HK-2 (cell line): ENCODE measurements around the gene OSBPL9.

Experiments used
- DNase-seq: peaks from one replicate; pipeline ENCODE4 v3.0.0-alpha.2; 2018; ENCODE audit not compliant: unreplicated experiment

Gene OSBPL9

DNA sequence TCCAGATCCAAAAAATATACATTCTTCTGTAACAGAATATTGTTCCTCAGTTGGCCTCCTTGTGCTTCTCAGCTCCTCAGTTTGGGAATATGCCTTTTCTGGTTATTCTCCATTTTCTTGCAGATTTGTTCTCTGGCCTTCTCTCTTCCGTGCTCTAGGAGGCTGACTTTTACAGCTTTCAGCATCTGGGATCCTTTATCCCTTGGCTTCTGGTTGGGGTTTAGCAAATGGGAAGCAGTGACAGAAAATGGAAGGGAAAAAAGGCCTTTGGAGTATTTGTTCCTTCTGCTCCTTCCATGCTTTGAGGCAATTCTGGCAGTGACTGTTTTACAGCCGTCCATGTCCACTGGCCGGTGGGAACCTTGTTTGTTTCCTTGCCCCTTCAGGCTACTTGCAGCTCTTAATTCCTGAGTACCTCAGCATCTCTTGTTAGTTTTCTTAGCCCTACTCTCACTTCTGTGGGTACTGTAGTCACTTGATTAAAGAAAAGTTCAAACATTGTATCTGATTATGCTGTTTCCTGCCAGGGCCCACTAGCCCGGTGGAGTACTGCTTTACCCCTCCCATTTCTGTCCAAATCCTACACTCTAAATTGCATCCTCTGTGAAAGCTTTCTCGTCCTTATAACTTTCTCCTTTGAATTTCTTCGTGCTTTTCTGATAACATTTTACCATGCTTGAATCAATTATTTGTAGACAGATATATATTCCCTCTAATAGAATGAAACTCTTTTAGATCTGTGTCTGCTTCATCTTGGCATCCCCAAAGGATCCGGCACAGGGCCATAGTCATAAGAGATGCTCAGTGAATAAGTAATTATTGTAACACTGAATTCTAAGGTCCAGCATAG, 118.2 kb downstream of the OSBPL9 start:
- DNase-seq = no peak

DNA sequence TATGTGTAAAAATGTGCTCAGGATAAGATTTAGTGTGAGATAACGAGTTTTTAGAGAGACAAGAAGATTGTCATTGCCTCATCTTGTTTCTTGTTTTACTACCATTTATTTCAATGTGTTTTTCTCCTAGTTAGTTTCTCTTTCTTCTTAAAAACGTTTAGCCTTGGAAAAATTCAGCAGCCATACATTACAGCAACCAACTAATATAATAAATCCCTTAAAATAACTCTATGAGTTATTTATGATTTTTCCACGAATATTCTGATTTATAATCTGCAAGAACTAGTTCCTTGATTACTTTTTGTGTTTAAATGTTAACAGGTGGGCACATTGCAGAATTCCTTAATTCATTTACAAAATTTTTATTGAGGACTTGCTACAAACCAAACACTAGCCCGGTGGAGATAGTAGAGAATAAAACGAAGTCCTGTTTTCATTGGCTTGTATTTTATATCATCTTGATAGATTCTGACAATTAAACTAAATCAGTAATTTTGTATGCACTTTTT, 118.9 kb downstream of the OSBPL9 start:
- no peak for DNase-seq

DNA sequence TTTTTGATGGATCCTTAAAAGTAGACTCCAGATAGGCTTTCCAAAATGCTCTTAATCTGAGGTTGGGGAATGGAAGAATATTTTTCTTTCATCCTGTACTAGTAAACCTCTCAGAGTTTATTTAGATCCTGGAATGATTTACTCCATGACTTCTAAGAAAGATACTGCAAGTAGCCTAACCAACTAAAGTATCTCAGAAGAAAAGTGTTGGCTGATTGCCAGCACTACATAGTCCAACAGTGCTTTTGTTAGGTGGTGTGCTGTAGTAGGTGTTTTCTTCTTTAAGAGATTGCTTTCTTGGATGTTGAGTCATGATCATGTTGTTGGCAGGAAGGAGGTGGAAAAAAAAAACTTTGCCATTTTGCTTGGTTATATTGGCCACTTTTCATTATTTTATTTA, 119.8 kb downstream of the OSBPL9 start:
- DNase-seq = no peak

DNA sequence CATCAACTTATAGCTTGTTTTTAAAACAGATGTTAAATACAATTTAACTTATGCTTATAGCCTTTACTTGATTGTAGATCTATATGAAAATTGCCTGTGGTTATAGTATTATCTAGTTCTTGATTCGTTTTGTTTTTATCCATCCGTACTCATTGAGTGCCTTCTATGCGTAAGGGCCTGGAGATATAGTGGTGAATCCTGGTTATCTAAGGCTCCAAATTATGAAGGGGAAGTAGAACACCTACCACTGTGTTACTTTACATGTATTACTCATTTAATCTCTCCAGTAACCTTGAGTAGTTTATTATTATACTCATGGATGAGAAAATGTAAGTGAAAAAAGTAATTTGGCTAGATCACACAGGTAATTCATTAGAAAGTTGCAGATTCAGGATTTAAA, 121.8 kb downstream of the OSBPL9 start:
- no peak for DNase-seq

DNA sequence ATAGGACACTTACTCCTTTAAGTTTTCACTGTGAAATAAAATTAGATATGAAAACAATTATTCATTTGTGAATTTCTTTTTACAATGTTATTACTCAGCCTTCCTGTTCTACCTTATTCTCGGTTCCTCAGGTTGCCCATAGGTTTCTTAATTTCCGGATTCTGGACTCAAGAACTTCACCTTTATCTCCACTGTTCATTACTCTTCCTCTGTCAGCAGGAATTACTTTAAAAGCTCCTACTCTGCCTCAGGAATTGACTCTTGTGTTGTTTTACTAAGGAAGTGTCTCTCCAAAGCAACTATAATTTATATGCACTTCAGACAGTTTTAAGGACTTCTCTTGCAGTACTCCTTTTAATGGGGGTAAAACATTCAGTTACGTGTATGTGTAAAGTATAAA, 123.8 kb downstream of the OSBPL9 start:
- no peak for DNase-seq

DNA sequence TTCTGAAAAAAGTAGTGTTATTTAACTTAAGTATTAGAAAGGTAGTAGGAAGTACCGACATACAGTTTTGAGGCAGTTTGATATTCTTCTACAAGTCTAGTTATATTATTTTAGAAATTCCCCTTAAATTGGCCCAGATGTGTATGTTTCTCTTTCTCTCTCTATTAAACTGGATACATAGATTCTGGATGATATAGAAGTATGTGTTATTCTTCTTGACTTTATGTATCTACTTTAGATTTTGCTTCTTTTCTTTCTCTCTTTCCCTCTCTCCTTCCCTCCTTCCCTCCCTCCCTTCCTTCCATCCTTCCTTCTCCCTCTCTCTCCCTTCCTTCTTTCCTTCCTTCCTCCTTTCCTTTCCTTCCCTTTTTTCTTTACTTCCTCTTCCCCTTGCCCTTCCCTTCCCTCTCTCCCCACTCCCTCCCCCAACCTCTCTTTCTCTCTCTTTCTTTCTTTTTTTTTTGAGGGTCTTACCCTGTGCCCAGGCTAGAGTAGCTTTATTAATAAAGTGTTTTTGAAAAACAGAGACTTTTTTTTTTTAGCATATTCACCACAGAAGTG, 124.3 kb downstream of the OSBPL9 start:
- no peak for DNase-seq

DNA sequence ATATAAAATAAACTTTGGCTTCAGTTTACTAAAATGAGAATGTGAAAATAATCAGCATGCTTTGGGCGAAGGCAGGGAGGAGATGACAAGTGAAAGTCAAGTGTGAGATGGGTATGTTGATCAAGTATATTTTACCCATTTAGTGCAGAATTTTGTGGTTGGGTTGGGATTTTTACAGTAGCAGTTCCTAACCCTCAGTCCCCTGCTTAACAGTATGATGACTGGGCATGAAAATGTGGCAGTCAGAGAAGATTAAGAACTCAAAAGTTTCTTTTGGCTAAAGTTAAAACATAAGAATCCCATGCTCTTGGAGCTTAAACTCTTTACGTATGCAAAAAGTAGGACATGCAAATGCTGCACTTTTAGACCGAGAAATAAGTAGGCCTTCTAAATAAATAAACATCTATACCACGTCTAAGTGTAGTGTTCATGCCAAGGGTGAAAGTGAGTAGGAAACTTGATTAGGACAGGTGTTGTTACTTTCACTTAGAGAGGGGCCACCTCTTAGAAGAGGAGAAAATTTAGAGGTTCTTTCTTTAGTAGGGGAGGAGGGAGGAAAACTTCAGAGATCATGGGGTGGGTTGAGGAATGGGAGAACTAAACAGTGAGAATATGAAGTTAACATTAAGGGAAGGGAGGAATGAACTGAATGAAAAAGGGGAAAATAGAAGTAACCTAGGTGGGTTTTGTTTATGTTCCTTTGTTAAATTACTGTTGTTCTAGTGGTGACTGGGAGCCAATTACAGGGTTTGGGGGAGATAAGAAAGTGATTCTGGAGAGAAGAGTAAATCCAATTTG, 127.8 kb downstream of the OSBPL9 start:
- DNase-seq = no peak

DNA sequence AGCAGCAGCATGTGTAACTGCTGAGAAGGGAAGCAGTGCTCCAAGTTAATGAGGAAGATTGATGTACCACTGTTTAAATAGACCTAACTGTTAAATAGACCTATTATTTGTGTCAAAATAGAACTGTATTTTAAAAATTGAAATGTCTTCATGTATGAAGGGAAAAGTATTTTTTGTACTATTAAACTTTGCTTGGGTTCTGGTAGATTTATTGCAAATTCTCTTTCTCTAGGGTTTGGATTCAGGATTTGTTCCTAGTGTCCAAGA, 128.3 kb downstream of the OSBPL9 start:
- no peak for DNase-seq

DNA sequence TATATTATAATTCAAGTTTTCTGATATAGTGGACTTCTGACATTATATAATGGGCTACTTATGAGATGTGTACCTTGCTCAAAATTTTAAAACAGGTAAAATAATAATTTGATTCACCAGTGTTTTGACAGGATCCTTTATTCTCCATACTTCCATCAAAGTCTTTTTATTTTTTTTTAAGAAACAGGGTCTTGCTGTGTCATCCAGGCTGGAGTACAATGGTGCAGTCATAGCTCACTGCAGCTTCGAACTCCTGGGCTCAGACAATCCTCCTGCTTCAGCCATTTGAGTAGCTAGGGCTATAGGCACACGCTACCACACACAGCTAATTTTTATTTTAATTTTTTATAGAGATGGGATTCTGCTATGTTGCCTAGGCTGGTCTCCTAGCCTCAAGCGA, 132.3 kb downstream of the OSBPL9 start:
- no peak for DNase-seq

DNA sequence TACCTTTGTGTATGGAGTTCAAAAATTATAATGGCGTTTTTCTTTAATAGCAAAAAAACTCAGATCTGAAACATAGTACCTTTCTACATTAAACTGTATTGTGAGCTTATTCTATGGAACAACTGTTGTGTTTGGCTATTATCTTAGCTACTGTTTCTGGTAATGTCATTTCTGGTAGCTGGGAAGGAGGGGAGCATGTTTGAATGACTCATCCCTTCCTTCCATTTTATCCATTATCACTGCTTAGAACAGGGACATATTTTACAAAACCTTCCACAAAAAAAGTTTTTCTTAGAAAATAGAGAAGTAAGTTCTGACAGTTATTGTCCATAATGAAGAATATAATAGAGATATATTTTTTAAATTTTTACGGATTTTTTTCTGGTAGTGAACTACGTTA, 133.3 kb downstream of the OSBPL9 start:
- no peak for DNase-seq

DNA sequence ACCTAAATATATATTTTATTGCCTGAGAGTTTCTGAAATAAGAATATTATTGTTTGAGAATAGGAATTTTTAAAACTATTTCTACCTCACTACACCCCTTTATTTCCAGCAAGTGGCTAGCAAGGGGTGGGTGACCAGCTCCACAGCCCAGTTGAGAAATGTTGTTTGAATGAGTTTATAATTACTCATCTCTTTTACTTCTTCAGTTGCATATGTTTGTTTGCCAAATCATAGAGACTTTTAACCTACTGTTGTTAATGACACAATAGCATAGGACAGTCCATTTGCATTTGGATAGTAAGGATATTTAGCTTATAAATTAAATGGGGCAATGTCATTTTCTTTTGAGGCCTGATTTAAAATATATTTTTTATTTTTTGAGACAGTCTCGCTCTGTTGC, 133.8 kb downstream of the OSBPL9 start:
- DNase-seq = no peak

DNA sequence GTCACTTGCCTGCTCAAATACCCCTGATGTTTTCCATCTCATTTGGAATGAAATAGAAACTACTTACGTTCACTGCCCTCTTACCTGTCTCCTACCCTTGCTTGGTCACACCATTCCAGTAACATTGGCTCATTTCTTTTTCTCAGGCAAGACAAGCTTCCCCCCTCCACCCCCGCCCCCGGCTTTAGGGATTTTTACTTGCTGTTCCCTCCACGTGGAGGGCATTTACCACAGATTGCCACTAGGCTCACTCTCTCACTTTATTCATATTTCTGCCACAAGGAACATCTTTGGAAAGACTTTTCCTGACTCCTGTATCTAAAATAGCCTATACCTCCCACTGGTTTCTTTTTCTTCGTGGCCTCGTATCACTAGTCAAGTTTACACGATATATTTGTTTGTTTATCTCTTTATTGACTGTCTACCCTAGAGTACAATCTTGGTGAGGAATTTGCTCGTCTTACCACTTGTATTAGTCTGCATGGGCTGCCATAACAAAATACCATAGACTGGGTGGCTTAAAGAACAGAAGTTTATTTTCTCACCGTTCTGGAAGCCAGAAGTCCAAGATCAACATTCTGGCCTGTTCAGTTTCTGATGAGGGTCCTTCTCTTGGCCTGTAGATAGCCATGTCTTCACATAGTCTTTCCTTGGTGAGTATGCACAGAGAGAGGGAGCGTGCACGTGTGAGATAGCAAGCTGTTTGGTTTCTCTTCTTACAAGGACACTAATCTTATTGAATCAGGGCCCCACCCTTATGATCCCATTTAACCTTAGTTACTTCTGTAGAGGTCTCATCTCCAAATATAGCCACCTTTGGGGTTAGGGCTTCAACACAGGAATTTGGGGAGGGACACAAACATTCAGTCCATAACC, 135.4 kb downstream of the OSBPL9 start:
- DNase-seq = no peak

DNA sequence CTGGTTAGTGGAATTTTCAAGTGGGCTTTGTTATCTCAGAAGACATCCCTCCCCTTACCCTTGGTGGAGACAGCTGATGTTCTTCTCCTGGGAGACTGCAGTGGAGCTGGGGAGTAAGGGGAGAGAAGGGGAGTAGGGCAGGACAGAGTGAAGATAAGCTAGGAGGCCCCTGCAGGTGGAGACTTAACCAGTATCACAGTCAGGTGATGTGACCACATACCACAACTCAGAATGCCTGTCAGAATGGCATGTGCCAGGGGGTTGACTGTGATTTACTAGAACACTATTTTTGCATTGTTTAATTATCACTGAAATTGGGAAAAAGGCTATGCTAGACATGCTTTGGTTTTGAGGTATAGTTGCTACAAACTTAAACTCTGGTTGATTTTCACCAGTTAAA, 137.1 kb downstream of the OSBPL9 start:
- DNase-seq = no peak

DNA sequence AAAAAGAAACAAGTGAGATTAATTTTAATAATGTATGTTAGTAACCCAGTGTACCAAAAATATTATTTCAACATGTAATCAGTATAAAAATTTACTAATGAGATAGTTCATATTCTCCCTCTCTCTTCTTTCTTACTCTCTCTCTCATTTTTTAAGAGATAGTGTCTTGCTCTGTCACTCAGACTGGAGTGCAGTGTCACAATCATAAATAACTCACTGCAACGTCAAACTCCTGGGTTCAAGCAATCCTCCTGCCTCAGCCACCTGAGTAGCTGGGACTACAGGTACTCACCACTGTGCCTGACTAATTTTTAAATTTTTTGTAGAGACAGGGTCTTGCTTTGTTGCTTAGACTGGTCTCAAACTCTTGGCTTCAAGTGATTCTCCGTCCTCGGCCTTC, 137.8 kb downstream of the OSBPL9 start:
- DNase-seq = no peak

DNA sequence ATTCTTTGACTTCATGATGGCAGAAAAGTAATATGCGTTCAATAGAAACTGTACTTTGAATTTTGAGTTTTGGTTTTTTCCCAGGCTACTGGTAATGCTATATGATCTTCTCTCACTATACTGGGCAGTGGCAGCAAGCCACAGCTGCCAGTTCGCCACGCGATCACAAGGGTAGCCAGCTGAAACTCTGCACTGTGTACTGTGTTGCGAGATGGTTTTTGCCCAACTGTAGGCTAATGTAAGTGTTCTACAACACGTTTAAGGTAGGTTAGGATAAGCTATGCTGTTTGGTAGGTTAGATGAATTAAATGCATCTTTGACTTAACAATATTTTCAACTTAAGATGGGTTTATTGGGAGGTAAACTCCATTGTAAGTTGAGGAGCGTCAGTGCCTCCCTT, 138.5 kb downstream of the OSBPL9 start:
- DNase-seq = no peak

DNA sequence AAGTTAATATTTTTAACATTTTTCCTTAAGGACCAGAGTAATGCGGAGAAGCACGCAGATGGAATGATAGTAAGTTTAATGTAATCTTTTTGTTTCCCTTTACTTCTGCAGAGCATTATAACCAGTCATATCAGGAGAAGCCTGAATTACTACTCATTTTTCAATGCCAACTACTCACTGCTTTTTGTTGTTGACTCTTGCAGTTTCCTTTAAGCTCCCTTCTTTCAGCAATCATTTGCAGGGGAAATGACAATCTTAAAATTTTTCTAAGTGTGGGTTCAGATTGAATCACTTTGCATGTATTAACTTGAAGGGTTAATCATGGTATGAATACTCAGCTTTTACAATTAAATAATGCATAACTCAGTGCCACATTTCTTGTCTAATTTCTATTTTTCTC, 139.4 kb downstream of the OSBPL9 start:
- no peak for DNase-seq

DNA sequence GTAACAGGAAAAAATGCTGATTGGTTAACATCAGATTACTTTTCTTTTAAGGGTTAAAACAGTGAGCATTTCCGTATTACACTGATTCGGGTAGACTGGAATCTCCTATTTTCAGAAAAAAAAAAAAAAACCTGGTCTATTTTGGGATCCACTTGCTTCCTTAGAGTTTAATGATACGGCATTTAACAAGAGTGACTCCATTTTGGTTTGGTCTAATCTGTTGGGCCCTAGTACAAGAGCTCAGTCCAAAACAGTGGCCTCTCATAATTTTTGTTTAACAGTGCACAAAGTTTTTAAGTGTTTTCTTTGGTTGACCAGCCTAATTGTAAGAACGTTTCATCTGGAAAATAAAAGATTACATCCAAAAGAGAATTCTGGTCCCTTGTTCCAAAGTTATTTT, 141.4 kb downstream of the OSBPL9 start:
- no peak for DNase-seq

DNA sequence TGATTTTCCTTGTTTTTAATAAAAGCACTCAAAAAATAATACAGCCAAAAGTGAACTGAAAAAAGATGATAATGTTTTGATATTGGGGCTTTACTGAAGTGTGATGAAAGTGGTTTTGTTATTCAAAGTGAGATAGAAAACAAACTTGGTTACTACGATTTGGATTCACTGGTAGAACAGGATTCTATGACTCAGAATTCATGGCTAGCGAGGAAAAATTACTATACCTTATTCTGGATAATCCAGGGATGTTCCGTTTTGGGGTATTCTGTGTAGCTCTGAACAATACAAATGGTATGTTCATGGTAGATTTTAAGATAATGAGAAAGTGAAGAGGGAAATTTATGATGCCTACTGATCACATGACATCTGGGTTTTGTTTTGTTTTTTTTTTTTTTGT, 144.0 kb downstream of the OSBPL9 start:
- DNase-seq = no peak

DNA sequence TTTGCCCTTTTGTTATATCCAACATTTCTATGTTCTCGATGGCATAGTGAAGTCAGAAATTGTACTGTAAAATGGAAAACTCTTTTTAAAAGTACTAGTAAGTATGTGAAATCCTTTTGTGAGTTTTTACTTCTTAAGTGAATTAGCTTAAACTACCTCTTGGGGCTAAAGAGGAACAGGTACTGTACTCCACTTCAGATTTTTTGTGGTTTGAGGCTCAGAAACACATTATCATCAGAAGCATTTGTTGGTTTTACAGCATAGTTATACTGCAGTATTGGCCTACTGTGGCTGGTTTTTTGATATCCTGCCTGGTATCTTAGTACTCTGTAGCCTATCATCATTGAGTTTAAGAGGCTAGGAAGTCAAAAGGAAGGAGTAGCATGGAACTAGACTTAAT, 144.5 kb downstream of the OSBPL9 start:
- no peak for DNase-seq

DNA sequence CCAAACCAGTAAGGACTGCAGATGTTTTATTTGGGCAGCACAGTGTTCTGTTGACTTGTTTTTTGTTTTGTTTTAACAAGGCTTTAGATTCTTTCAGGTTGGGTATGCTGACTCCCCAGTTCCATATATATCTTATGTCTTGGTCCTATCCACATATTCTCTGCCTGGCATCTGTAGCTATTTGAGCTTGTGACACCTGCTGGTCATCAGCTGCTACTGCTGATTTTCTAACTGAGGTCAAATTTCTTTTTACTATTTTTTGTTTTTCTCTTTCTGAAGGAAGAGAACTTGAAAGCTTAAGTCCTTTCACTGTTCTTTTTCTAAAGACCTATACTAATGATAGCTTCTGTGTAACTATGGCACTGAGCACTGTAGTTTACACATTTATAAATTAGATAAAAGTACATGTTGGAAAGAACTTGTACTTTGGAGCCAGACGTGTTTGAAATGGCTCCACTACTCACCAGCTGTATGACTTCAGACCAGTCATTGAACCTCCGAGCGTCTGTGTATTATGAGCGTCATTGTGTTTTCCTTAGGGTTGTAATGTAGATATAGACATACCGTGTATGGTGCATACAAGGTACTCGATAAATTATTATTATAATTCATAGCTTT, 152.2 kb downstream of the OSBPL9 start:
- DNase-seq = no peak

DNA sequence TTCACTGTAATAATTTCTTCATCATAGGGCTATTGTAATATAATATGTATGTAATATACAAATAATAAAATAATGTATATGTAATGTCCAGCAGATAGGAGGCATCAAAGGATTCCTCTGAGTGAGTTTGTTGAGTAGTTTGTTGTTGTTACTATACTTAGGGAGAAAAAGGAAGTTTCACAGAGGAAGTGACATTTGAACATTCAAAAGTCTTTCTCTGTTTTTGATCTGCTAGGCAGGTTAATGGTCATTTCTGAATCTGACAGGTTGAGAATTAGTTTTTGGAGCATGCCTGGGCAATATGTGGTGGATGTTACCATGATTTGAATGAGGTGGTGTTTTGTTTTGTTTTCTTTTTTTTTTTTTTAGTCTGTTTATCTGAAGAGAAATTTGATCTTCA, 159.5 kb downstream of the OSBPL9 start:
- DNase-seq = no peak

DNA sequence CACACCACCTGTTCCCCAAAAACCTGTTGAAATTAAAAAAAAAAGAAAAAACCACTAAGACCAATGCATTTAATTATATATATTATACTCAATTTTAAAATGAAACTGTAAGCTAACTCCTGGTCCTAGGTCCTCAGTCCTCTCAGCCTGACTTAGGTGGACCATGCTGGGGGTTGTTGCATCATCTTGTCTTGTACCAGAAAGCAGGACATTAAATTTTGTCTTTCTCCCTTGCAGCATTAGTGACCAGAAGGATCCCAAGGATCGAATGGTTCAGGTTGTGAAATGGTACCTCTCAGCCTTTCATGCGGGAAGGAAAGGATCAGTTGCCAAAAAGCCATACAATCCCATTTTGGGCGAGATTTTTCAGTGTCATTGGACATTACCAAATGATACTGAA, 164.0 kb downstream of the OSBPL9 start:
- DNase-seq = no peak
